GM18526 (cell line): ENCODE measurements around the gene FOXP4.

Experiments used
- POLR2A ChIP-seq: IDR thresholded peaks from 3 replicates; pipeline ENCODE4 v1.6.1; 2011; ENCODE audit not compliant: insufficient read length; ENCODE audit errors: extremely low read depth

The FOXP4 gene

GRCh38 chr6:41639809-41640371 is 93.7 kb downstream of the FOXP4 start:
- TF ChIP-seq POLR2A: no peak

GRCh38 chr6:41640426-41640825 is 94.2 kb downstream of the FOXP4 start:
- TF ChIP-seq POLR2A: no peak

- TF ChIP-seq POLR2A: no peak
Observed at GRCh38 chr6:41641352-41641925, 95.3 kb downstream of the FOXP4 start.

GRCh38 chr6:41642090-41642959 is 96.1 kb downstream of the FOXP4 start:
- TF ChIP-seq POLR2A: no peak

GRCh38 chr6:41642960-41643898 is 97.0 kb downstream of the FOXP4 start:
- no peak for TF ChIP-seq POLR2A

GRCh38 chr6:41643899-41644269 is 97.7 kb downstream of the FOXP4 start:
- TF ChIP-seq POLR2A: no peak

- TF ChIP-seq POLR2A: no peak
Observed at GRCh38 chr6:41644297-41644879, 98.2 kb downstream of the FOXP4 start.

GRCh38 chr6:41645007-41645618 is 98.9 kb downstream of the FOXP4 start:
- no peak for TF ChIP-seq POLR2A

- no peak for TF ChIP-seq POLR2A
Observed at GRCh38 chr6:41646026-41646795, 100.0 kb downstream of the FOXP4 start.

- no peak for TF ChIP-seq POLR2A
Observed at GRCh38 chr6:41647061-41647511, 100.9 kb downstream of the FOXP4 start.

GRCh38 chr6:41648070-41648585 is 101.9 kb downstream of the FOXP4 start:
- TF ChIP-seq POLR2A: no peak

- TF ChIP-seq POLR2A: no peak
Observed at GRCh38 chr6:41648921-41649320, 102.7 kb downstream of the FOXP4 start.

- no peak for TF ChIP-seq POLR2A
Observed at GRCh38 chr6:41649596-41649995, 103.4 kb downstream of the FOXP4 start.
